Activated naive CD4-positive, alpha-beta T cell treated with Interleukin-2 at 50 U/mL for 16 hours (primary cell): ENCODE measurements around the gene RFX7.

Experiments used
- DNase-seq: peaks from one replicate; pipeline ENCODE4 v3.0.0-alpha.2; 2020

RFX7 gene

DNA sequence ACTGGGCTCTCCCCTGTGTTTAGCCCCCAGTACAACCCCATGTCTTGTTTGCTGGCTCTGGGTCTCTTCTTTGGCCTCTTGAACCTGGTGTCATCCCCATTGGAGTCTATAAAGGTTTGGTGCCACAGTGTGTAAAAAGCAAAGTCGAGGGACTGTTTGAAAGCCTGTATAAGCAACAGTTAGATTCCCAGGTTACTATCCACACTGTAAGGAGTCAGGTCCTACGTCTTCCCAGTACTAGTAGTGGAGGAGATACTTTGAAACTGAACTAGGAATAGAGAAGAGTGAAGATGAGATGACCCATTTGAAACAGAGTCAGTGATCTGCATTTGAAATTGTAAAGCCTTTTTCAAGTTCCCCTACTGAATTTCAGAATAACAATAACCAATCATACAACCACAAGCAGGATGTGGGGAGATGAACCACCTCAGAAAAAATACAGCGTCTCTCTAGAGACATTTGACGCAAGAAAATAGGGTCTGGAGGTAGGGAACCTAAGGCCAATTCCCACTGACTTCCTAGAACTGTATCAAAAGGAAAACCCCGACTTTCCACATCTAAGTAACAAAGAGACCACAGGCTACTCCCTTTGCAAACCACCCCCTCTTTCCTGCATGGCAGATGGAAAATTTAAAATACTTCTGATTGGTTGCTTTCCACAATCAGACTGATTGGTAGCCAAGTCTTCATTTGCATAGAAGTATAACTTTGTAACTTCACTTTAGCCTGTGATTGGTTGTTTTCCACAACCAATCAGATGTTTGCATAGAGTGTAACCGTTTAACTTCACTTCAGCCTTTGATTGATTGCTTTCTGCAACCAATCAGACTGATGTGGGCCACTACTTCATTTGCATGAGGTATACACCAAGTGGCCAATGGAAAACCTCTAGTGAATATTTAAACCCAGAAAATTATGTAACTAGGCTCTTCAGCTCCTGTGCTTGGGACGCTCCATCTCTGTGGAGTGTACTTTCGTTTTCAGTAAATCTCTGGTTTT is 200.4 kb downstream of the RFX7 start:
- peak; percentile 29 for DNase-seq

DNA sequence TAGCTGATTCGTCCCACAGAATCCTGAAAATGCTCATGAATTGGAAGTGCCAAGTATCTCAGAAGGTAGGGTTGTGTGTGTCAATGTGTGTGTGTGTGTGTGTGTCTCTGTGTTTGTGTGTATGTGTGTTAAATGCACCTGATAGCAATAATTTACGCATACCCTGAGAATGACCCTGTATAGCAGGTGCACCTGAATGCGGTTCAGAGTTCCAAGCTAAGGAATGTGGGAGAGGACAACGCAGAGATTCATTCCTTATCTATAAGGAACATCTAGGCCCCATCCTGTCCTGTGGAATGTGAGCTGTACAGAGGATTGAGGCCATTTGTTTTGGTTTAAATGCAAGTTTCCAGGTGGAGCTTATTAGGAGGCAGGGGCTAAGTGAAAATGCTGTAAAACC is 201.2 kb downstream of the RFX7 start:
- DNase-seq: no peak

DNA sequence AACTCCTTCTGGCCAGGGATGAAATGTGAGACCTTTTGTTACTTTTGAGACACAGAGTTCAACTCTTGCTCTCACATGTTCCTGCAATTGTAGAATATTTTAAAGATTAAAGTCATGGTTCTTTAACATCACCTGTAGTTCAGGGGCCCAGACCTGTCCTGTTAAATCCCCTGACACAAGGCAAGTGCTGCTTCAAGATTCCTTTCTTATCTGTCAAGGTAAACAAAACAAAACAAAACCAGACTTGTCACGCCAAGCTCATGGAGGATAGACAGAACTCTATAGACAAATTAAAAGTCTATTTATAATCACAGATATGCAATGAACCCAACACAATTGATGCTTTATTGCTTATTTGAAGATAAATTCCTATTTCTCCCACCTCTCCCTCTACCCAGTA is 201.6 kb downstream of the RFX7 start:
- DNase-seq: no peak

DNA sequence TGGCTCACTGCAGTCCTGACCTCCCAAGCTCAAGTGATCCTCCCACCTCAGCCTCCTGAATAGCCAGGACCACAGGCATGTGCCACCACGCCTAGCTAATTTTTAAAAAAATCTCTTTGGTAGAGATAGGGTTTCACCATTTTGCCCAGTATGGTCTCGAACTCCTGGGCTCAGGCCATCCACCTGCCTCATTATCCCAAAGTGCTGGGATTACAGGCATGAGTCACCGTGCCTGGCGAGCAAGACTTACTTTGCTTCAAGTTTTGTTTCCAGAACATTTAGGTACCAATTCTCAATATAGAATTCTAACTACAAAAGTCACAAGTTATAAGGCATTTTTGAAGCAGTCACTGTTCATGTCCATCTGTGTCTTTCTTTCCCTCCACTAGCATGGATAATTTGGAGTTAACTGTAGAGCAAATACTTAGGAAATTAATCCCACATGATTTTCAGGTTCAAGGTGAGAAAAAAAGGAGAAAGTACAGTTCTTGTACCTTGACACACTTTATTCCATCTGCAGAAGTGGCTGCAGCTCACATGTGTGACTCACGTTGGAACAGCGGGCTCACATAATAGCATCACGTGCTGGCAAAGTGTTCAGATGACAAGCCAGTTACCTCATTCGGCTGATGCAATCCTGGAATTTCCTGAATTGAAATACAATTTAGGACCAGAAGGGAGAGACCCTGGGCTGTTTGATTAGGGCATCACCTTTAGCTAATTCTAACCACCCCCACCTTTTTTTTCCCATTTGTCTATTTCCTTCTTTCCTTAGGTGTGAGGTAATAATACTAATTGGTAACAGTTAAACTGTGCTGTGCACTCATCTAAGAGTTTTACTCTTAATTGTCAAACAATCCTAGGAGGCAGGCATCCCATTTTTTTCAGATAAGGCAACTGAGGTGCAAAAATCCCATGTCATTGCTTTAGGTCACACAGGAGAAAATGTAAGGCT is 203.3 kb downstream of the RFX7 start:
- peak; percentile 45 for DNase-seq

DNA sequence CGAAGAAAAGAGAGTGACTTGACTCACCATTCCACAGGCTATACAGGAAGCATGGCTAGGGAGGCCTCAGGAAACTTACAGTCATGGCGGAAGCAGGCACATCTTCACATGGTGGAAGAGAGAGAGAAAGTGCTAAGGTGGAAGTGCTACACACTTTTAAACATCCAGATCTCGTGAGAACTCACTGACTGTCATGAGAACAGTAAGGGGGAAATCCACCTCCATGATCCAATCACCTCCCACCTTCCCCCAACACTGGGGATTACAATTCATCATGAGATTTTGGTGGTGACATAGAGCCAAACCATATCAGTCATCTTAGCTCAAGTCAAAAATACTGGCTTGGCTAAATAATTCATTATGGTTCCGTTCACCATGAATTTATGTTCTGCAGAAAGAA is 205.0 kb downstream of the RFX7 start:
- peak; percentile 10 for DNase-seq

DNA sequence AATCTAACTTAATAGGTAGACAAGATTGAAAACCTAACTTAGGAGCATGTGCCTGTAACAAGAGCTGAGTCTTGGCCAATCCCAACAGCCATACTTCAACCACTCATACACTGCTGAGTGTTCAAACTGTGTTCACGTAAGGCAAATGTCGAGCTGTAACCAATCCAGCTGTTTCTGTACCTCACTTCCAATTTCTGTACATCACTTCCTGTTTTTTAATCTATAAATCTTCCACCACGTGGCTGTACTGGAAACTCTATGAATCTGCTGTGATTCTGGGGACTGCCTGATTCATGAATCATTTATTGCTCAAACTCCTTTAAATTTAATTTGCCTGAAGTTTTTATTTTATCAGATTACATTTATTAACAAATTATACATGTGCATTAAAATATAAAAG is 205.7 kb downstream of the RFX7 start:
- DNase-seq: no peak
